HG02610 (cell line): ENCODE results near the gene KDM4C.
"Not testable (repeated sequence)": the region's sequence is repeated elsewhere in the genome, so short reads cannot be mapped to it uniquely, and the experiment has no call there.

Experiments
- ATAC-seq: cut with Tn5 transposase; IDR thresholded peaks from one replicate; pipeline ENCODE4 v1.9.1; 2021; ENCODE audit warnings: mild to moderate bottlenecking, moderate library complexity; ENCODE audit not compliant: unreplicated experiment

KDM4C gene

GRCh38 chr9:6757456-6758247 is at the start of gene KDM4C:
Gene KDM4C, plus strand, starts transcription at chr9:6757973. Its CDS starts 35,016 bp downstream, at chr9:6792989.
- peak; percentile 83 for ATAC-seq

- no peak for ATAC-seq
These were observed 49.0 kb upstream of the KDM4C start for GRCh38 chr9:6708732-6709131.

DNA sequence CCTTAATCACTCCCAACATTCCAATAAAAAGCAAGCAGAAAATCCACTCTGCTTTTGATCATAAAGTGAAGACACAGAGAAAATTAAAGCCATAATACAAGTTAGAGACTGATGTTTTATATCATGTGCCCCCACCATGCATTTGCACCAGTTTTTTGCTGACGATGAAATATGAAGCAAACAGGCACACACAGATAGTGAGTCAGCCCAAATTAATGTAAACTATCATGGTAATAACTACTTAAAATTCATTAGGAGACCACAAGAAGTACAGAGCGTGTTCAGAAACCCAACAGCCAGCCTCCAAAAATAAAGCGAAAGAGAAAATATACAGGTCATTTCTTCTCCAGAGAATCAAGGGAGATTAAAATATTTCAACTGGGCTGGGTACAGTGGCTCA is 46.4 kb upstream of the KDM4C start:
- no peak for ATAC-seq

DNA sequence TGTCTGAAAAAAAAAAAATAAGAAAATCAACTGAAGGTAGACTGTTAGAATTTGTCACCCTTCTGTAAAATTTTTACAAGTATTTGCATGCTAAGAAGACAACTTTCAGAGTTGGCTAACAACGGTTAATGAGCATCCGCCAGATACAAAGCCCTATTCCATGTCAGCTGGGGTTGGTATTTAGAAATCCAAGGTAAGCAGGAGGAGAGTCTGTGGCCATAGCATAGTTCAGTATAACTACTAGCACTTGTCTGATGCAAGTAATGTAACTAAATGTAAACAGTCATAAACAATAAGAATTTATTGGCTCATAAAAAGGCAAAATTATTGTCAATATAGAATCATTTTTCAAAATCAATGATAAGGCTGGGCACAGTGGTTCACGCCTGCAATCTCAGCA is 45.7 kb upstream of the KDM4C start:
- ATAC-seq = no peak

DNA sequence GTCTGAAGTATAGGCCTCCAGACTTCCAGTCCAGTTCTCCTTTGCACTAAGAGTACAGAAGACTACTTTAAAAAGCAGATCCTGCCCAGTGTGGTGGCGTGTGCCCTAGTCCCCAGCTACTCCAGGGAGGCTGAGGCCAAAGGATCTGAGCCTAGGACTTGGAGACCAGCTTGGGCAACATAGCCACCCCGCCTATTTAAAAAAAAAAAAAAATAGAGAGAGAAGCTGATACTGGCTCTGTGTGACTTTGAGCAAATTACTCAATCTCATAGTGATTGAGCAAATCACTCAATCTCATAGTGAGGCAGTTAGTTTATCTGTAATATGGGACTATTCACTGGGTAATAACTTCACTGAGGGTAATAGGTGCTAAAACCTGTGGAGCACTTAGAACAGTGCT is 43.6 kb upstream of the KDM4C start:
- ATAC-seq = no peak

- not testable (repeated sequence) for ATAC-seq
These were observed 42.5 kb upstream of the KDM4C start for GRCh38 chr9:6715153-6715754.

DNA sequence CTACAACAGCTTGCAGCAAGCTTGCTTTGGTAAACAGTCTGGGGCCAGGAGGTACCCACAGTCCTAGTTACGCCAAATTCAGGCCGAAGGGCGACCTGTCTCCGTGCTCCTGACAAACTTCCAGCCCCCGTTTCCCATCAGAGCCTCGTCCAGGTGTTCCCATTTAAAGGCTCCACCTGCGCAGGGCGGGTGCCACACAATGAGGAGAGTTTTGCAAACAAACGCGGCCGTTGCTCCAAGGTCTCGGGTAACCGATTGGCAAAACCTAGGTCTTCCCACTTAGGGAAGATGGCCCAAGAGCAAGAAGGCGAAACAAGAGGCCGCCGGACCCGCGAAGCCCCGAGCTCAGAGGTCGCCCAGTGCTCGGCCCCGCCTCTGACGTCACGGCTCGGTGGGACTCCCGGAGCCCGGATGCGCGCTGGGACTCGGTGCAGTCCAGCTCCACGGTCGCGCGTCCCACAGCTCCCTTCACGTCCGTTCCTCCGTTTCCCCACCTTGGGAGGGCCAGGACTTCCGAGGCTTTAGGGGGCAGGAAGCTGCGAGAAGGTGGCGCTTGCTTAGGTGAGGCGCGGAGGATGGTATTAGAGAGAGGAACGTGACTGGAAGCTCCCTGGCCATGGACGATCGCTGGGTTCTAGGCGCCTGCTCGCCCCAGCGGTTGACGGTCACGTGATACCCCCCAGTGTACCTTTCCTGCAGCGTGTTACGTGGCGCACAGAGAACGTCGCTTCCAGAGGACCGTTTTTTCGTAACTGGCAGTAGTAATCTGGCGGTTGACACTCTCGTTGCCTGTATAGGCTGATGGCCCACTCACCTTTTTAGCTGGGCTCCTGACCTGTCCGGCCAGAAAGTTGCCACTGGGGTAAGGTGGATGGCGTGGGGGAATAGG is 41.8 kb upstream of the KDM4C start:
- ATAC-seq = no peak

- no peak for ATAC-seq
These were observed 41.0 kb upstream of the KDM4C start for GRCh38 chr9:6716766-6717165.

DNA sequence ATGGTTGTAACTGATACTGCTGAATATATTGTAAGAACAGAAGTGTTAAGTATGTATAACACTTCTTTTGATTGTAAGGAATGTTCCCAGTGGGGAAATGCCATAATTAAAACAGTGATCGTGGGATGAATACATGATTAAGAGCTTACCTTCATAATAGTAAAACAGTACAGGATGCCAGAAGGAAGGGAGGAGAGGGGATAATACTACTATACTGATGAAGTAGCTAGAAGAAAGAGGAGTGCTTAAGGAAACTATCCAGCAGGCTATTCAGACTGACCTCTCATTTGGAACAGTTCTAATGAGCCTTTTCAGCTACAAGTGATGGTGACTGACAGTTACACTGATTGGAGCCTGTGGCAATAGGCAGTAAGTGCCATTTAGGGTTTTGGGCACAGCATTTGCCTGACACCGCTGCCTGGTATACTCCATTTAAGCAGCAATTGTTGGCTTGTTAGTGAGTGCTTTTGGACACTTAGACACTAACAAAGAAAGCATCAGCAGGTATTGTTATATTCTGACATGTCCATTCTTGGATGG is 33.8 kb upstream of the KDM4C start:
- ATAC-seq = no peak

DNA sequence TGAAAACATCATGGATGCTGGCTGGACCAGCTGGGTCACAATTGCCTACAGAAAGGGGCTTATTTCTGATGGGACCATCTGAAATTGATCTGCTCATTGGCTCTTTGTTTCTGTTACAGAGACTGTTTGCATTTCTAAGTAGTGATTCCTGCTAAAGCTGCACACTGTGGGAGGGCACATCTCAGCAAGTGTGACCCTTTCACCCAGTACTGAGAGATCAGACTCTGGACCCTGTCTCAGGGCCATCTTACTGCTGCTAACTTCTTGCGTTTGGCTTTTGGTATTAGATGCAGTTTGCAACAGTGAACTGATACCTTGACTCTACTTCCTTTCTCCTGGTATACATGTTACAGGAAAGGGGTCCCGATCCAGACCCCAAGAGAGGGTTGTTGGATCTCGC is 24.5 kb upstream of the KDM4C start:
- no peak for ATAC-seq

DNA sequence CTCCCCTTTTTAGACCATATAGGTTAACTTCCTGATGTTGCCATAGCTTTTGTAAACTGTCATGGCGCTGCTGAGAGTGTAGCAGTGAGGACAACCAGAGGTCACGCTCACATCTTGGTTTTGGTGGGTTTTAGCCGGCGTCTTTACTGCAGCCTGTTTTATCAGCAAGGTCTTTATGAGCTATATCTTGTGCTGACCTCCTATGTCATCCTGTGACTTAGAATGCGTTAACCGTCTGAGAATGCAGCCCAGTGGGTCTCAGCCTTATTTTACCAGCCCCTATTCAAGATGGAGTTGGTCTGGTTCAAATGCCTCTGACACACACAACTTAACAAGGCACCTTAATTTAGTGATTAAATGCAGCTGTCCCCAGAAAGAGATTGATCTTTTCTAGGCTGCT is 23.9 kb upstream of the KDM4C start:
- ATAC-seq = no peak

- no peak for ATAC-seq
These were observed 22.4 kb upstream of the KDM4C start for GRCh38 chr9:6735422-6735821.

- ATAC-seq = no peak
These were observed 18.6 kb upstream of the KDM4C start for GRCh38 chr9:6739218-6739617.

DNA sequence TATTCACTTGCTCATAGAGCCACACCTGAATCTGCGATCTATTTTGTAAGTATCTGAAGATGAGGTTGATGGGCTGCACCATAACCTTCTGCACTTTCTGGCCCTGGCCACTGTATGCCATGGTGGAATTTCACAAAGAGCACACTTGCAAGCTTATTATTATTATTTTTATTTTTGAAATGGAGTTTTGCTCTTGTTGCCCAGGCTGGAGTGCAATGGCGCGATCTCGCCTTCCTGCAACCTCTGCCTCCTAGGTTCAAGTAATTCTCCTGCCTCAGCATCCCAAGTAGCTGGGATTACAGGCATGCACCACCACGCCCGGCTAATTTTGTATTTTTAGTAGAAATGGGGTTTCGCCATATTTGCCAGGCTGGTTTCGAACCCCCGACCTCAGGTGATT is 8.9 kb upstream of the KDM4C start:
- ATAC-seq = not testable (repeated sequence)

DNA sequence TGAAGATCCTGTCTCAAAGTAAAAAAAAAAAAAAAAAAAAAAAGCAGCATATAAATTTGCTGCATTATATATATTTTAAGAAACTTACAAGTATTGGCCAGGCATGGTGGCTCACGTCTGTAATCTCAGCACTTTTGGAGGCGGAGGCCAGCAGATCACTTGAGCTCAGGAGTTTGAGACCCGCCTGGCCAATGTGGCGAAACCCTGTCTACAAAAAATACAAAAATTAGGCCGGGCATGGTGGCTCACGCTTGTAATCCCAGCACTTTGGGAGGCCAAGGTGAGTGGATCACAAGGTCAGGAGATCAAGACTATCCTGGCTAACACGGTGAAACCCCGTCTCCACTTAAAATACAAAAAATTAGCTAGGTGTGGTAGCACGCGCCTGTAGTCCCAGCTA is 2.9 kb upstream of the KDM4C start:
- not testable (repeated sequence) for ATAC-seq

GRCh38 chr9:6757132-6757455 is 679 bp upstream of the KDM4C start:
- ATAC-seq = peak; percentile 38

- peak; percentile 9 for ATAC-seq
These were observed 400 bp downstream of the KDM4C start for GRCh38 chr9:6758248-6758497.

DNA sequence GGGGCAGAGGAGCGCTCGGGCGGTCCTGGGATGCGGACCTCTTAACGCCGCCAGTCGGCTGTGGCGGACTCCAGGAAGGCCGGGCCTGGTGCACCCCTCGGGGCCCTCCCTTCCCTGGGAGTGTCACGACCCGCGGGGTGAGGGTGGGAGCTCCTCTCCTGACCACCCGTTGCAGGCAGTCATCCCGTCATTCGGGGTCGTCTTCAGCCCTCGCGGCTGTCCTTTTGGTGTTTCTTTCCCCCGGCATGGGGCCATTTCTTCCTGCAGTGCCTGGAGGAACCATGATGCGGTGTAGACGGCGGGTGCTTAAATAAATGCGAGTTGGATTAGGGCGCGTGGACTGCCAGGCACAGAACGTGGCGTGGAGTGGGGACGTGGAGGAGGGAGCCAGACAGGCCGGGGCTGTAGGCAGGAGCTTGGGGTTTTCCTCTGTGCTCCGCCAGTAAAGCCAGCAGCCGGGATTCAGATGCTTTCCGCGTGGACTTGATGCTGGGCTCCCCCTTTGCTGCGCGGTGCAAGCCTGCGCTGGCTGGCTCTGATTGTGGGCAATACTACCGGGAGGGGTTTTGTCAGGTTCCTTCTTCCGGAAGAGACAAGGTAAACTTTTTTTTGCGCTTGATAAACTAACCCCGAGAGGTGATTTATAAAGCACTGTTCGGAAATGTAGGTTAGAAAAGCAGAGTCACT is 868 bp downstream of the KDM4C start:
- peak; percentile 26 for ATAC-seq

GRCh38 chr9:6759185-6759977 is 1.6 kb downstream of the KDM4C start:
- peak; percentile 8 for ATAC-seq

DNA sequence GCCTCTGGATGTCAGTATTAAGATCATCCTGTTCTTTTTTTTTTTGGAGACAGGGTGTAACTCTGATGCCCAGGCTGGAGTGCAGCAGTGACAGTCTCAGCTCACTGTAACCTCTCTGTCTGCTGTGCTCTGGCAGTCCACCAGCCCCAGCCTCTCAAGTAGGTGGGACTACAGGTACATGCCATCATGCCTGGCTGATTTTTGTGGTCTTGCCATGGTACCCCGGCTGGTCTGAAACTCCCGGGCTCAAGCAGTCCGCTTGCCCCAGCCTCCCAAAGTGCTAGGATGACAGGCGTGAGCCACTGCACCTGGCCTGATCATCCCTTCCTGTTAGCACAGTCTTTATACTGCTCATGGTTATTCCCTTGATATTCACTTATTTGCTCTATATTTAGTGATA is 3.5 kb downstream of the KDM4C start:
- no peak for ATAC-seq
